ENCODE results near the gene USH2A.
"Not testable (repeated sequence)": the region's sequence is repeated elsewhere in the genome, so short reads cannot be mapped to it uniquely, and the experiment has no call there.

Gene USH2A

DNA sequence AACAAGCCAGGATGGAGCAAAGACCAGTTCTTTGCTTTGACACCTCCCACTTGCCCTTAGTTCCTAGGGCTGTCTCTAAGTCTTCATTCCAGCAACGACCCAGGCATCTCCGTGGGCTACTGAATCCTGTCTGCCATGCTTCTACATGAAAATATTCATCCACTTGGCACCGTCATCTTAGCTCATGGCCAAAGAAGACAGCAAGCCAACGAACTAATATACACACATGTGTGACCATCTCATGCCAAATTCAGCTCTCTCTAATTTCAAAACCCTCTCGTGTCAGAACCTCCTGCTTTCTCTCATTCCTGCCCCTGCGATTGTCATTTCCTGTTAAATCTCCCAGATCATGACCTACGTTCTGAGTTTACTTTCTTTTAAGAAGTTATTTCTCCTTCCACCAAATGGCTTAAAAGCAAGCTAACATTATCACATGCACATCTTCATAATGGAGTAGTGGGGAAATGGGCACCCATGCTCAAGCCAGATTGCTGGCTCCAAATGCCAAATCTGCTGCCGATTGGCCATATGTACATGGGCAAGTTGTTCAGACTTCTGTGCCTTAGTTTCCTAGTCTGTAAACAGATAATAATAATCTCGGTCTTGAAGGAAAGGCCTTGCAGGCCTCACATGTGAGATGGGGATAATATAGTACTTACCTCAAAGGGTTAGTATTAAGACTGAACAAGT lies 373.4 kb downstream of the USH2A start:
- no peak for DNase-seq (ENCODE audit: low read depth, low spot score)

DNA sequence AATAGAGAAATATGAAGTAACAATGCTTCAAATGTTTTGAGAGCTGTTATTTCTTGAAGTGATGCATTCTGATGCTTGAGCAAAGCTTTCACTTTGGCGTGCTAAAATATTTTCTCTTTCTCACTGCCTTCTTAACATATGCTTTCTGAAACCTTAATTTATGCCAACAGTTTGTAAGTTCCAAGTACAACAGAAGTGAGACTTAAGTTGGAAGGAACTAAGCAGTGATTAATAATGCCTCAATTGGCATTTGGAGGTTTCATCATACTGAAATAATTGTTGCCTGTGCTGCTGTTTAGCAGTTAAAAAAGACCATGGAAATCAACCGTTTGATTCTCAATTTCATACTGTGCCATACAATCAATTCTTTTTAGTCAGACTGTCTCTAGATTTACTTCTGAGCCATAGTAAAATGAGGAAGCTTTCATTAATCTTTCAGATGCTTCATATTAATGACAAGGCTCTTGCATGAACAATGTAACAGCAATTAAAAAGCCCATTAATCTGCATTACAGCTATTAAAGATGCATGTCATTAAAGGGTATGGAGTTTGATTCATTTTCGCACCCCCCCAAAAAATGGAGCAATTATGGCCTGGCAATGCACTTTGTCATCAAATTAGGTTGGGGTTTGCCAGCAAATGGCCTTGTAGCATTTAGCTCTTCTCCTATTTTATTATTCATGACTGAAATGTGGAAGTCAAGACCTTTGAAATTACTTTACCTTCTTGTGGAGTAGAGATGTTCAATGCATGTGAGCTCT lies 375.3 kb downstream of the USH2A start:
- no peak for DNase-seq (ENCODE audit: low read depth, low spot score)

DNA sequence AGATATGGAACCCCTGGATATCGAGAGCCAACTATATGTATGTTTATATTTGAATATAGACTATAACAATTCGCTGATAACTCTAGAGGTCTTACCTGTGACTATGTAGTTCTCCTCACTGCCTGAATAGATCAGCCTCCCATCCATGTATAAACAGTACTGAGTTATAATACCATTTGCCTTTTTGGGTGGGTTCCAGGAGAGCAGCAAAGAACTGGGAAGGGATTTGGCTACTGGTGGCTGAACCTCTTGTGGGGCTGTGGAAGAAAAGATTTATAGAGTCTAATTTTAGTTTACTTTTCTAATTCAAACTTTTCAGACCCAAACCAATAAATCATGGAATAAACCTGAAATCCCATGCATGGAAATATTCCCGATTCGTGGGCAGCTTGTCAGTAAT lies 376.9 kb downstream of the USH2A start:
- no peak for DNase-seq (ENCODE audit: low read depth, low spot score)

DNA sequence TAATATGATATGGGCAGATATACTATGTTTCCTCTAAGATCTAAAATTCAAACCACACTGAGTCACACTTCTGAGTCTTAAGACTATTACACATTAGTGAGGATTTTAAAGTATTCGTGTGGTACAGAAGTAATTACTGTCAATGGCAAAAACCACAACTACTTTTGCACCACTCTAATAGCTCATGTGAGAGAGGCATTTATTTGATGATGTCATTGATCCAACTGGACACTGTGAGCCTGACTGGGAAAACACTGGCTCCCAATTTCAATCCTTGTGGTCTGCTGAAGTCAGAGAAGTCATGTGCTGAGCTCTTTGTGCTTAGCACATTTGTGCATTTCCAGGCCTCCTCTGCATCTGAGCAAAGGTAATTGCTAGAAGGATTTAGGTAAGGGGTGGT lies 377.8 kb downstream of the USH2A start:
- DNase-seq (ENCODE audit: low read depth, low spot score) = no peak

DNA sequence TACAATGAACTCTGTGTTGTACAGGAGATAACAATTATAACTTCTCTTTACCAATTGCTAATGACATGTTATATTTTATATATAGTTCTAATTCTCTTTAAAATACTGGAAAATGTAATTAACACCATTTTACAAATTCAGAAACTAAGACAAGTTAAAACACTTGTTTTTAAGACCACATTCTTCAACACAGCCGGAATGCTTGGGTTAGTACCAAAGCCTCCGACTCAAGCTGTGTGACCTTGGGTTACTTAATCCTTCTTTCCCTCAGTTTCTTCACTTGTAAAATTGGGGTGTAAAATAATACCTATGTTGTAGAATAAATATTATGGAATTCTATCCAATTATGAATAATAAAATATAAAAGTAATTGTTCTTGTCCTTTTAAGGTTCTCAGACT lies 378.7 kb downstream of the USH2A start:
- DNase-seq (ENCODE audit: low read depth, low spot score) = no peak

DNA sequence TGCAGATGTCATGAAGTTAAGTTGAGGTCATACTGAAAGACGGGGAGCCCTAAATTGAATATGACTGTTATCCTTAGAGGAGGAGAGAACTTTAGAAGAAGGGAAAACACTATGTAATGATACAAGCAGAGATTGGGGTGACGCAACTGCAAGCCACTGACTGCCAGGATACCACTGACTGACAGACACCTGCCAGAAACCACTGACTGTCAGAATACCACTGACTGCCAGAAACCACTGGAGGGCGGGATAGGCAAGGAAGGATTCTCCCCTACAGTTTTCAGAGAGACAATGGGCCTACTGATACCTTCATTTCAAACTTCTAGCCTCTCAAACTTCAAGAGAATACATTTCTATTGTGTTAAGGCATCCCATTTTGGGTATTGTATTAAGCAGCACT lies 388.7 kb downstream of the USH2A start:
- peak; percentile 17 for DNase-seq (ENCODE audit: low read depth, low spot score)

- no peak for DNase-seq (ENCODE audit: low read depth, low spot score)
Measured at GRCh38 chr1:216032961-216033614, 390.2 kb downstream of the USH2A start.

GRCh38 chr1:216032284-216032683 lies 391.0 kb downstream of the USH2A start:
- no peak for DNase-seq (ENCODE audit: low read depth, low spot score)

- DNase-seq (ENCODE audit: low read depth, low spot score) = no peak
Measured at GRCh38 chr1:216028631-216029030, 394.6 kb downstream of the USH2A start.

- DNase-seq (ENCODE audit: low read depth, low spot score) = no peak
Measured at GRCh38 chr1:216024546-216024945, 398.7 kb downstream of the USH2A start.

DNA sequence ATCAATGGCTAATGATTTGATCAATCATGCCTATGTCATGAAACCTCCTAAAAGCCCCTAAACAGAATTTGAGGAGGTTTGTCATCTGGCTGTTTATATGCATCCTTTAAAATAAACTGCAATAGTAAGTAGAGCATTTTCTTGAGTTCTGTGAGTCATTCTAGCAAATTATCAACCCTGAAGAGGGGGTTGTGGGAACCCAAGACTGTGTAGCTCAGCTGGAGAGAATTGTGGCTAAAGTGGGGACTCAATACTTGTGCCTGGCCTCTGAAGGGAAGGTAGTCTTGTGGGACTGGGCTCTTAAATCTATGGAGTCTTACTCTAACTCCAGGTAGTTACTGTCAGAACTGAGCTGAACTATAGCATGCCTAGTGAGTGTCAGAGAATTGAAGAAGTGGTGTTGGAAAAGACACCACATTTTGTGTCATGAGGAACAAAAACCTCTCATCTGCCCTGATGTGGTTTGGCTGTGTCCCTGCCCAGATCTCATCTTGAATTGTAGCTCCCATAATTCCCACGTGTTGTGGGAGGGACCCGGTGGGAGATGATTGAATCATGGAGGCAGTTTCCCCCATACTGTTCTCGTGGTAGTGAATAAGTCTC lies 402.4 kb downstream of the USH2A start:
- no peak for DNase-seq (ENCODE audit: low read depth, low spot score)

DNA sequence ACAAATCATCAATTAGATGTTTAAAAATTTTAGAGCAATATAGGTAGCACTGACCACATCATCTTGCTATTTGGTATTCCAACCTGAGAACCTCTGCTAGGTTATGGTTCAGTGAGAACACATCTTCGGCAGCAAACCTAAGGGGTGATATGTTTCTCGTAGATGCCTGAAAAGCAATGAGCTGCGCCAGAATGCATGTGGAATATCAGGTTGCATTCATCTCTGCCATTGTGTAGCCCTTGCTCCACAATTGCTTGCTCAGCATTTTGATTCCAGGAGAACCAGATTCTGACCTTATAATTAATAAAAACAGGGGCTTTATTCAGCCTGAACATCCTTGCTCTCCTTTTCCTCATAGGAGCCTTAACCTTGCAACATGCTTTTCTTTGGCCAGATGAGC lies 408.1 kb downstream of the USH2A start:
- no peak for DNase-seq (ENCODE audit: low read depth, low spot score)

DNA sequence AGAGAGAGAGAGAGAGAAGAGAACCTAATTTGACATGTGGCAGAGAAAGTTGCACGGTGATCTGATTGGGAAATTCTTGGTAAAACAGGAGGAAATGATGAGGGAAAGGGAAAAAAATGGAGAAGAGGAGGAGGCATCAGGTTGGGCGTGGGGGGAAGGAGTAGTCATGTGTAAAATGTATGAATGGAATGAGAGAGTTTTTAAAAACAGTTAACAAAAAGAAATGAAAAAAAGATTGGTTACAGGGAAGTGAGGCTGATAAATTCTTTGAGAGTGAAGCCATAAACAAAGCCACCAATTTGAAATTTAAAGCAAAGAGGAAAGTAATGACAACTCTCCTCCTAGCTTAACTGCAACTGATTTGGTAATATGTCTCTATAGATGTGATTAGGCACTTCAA lies 409.2 kb downstream of the USH2A start:
- no peak for DNase-seq (ENCODE audit: low read depth, low spot score)

DNA sequence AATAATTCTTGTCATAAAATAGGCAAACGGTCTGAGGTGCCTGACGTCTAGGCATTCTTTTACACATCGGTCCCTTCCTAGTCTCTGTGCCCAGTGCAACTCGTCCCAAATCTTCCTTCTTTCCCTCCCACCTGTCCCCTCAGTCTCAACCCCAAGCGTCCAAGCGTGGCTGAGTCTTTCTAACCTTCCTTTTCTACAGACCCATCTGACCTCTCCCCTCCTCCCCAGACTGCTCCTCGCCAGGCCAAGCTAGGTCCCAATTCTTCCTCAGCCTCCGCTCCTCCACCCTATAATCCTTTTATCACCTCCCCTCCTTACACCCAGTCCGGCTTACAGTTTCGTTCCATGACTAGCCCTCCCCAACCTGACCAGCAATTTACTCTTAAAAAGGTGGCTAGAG lies 413.8 kb downstream of the USH2A start:
- DNase-seq (ENCODE audit: low read depth, low spot score) = not testable (repeated sequence)

DNA sequence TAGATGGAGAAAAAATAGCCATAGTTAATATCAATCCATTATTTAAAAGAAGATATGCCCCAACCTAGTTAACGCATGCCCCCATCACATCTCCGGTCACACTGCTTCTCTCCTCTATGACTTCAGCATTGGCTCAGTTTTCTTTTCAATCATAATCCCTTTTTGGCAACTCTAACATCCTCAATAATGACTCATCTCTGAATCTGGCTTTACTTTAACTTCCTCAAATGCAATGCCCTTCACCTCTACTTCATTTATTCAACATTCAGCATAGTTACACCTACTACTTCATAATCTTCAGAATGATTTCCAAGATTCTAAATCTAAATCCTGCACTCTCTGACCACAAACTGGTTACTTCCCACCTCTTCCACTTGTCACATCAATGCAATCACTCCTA lies 417.3 kb downstream of the USH2A start:
- no peak for DNase-seq (ENCODE audit: low read depth, low spot score)

GRCh38 chr1:215992620-215993019 lies 430.6 kb downstream of the USH2A start:
- no peak for DNase-seq (ENCODE audit: low read depth, low spot score)

- DNase-seq (ENCODE audit: low read depth, low spot score) = no peak
Measured at GRCh38 chr1:215987092-215987875, 436.0 kb downstream of the USH2A start.

DNA sequence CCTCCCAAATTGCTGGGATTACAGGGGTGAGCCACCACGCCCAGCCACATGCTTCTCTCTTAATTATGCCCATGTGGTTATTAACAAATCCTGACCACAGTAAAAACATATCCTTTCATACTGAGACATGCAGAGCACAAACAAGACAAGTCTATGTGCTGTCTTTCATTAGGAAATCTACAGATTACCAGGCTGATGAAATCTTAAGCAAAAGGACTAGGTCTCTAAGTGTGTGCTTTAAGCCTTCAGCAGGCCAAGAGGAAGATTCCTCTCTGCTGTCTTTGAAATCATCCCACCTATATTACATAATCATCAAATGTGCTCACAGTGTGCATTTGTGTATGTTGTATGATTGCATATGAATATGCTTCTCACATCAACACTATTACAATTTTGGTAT lies 436.8 kb downstream of the USH2A start:
- DNase-seq (ENCODE audit: low read depth, low spot score) = no peak

- no peak for DNase-seq (ENCODE audit: low read depth, low spot score)
Measured at GRCh38 chr1:215983680-215984079, 439.6 kb downstream of the USH2A start.

DNA sequence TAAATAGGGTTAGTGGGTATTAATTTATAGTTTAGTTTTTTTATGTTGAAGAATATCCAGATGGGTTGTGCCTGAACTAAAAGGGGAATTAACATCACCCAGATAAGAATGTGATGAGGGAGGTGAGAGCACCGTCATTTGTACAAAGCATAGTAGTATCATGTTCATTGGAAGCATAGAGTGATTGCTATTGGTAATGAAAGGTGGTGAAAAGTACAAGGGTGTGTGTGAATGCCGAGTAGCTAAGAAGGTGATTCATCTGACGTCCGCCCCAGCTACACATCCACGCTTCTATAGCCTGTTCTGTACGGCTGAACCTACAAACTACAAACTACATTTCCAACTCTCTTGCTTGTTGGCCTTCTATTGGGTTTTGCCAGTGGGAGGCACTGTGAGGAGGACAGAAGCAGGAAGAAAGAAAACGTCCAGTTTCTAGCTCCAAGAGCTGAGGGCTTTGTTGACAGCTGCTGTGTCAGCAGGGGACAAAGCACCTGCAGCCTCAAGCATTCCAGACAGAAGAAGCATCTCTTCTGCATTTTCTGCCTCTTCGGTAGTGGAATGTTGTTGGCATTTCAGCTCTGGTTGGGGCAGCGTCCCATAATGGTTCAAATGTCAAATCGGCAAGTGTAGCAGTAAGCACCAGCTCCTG lies 451.3 kb downstream of the USH2A start:
- no peak for DNase-seq (ENCODE audit: low read depth, low spot score)

GRCh38 chr1:215970406-215970805 lies 452.8 kb downstream of the USH2A start:
- no peak for DNase-seq (ENCODE audit: low read depth, low spot score)
